Activated naive CD8-positive, alpha-beta T cell (primary cell): ENCODE results near the gene MAST4.
"Not testable (repeated sequence)": the region's sequence is repeated elsewhere in the genome, so short reads cannot be mapped to it uniquely, and the experiment has no call there.

Experiments
- H3K27ac Mint-ChIP-seq: one replicate; pipeline ENCODE4 v1.8.0; 2021; ENCODE audit warnings: mixed read lengths
- H3K27me3 Mint-ChIP-seq: one replicate; pipeline ENCODE4 v1.8.0; 2021; ENCODE audit warnings: mixed read lengths
- H3K36me3 Mint-ChIP-seq: one replicate; pipeline ENCODE4 v1.8.0; 2021; ENCODE audit warnings: mixed read lengths
- H3K4me1 Mint-ChIP-seq: one replicate; pipeline ENCODE4 v1.8.0; 2021; ENCODE audit warnings: low read depth, mixed read lengths
- H3K4me3 Mint-ChIP-seq: one replicate; pipeline ENCODE4 v1.8.0; 2021; ENCODE audit warnings: mild to moderate bottlenecking, mixed read lengths
- H3K9me3 Mint-ChIP-seq: one replicate; pipeline ENCODE4 v1.8.0; 2021; ENCODE audit warnings: low read depth, mixed read lengths

The MAST4 gene

DNA sequence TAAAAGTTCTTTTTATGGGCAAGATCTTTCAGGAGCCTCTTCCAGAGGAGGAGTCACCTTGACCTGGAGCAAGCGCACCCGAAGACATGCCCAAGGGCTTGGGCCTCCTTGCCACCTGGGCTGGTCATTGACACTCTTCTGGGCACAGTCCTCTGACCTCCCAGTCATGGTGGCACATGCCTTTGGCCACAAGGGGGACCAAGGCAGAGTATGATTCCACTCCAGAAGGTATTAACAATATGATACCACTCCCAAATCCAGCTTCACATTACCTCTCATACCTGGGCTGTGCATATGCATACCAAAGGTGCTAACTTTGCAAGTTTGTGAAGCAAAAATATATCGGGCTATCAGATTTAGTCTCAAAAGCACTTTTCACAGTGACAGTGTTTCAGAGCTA is 84.6 kb downstream of the MAST4 start:
- Mint-ChIP-seq H3K4me3 (no peak overlapping the region), H3K9me3 (no peaks in the 10 kb centered on the region), H3K4me1 (no peaks in the 10 kb centered on the region), H3K27me3 (no peaks in the 10 kb centered on the region), H3K36me3 (no peaks in the 10 kb centered on the region), H3K27ac (no peak overlapping the region)

DNA sequence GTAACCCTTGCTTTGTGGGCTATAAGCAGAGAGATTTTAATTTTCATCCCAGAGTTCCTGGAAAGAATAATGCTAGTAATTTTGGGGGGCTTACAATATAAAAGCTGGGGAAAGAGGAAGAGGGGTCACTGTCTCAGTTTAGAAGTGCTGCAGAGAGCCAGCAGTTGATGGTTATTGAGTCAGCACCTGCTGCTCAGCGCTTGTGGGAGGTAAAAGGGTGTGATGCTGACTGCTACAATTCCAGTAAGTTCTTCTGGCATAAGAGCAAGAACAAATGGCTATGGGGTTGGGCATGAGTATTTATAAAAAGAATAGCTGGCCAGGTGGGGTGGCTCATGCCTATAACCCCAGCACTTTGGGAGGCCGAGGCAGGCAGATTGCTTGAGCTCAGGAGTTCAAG is 88.5 kb downstream of the MAST4 start:
- H3K4me3 Mint-ChIP-seq: no peak overlapping the region
- no peaks in the 10 kb centered on the region for H3K9me3 Mint-ChIP-seq
- no peak overlapping the region for H3K27ac Mint-ChIP-seq
- no peaks in the 10 kb centered on the region for H3K27me3 Mint-ChIP-seq
- no peaks in the 10 kb centered on the region for H3K4me1 Mint-ChIP-seq
- no peaks in the 10 kb centered on the region for H3K36me3 Mint-ChIP-seq

GRCh38 chr5:66689522-66690220 is 93.5 kb downstream of the MAST4 start:
- Mint-ChIP-seq H3K4me1 (no peaks in the 10 kb centered on the region), H3K9me3 (no peaks in the 10 kb centered on the region), H3K36me3 (no peaks in the 10 kb centered on the region), H3K27ac (no peak overlapping the region), H3K27me3 (no peaks in the 10 kb centered on the region), H3K4me3 (no peak overlapping the region)

DNA sequence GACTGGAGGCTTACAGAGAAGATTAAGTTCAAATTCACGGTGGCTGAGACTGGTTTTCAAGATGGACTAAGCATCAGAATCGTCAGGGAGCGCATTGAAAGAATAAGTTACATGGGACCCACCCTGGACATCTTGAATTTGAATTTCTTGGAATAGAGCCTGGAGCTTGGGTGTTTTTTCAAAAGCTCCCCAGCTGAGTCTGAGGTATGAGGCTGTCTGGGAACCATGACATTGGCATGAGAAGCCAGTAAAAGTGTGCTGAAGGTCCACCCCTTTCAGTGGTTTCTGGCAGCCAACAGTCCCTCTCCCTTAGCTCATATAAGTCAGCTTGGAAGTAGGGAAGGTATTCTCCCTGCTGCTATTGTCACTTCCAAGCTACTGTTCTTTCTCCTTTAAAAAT is 97.8 kb downstream of the MAST4 start:
- Mint-ChIP-seq H3K27me3 (peaks cover 3% of the 10 kb centered on the region), H3K4me1 (no peaks in the 10 kb centered on the region), H3K4me3 (no peak overlapping the region), H3K27ac (no peak overlapping the region), H3K9me3 (no peaks in the 10 kb centered on the region), H3K36me3 (no peaks in the 10 kb centered on the region)

GRCh38 chr5:66695840-66696239 is 99.6 kb downstream of the MAST4 start:
- H3K27ac Mint-ChIP-seq, H3K36me3 Mint-ChIP-seq, H3K27me3 Mint-ChIP-seq, H3K4me3 Mint-ChIP-seq, H3K9me3 Mint-ChIP-seq, H3K4me1 Mint-ChIP-seq: not testable (repeated sequence)

DNA sequence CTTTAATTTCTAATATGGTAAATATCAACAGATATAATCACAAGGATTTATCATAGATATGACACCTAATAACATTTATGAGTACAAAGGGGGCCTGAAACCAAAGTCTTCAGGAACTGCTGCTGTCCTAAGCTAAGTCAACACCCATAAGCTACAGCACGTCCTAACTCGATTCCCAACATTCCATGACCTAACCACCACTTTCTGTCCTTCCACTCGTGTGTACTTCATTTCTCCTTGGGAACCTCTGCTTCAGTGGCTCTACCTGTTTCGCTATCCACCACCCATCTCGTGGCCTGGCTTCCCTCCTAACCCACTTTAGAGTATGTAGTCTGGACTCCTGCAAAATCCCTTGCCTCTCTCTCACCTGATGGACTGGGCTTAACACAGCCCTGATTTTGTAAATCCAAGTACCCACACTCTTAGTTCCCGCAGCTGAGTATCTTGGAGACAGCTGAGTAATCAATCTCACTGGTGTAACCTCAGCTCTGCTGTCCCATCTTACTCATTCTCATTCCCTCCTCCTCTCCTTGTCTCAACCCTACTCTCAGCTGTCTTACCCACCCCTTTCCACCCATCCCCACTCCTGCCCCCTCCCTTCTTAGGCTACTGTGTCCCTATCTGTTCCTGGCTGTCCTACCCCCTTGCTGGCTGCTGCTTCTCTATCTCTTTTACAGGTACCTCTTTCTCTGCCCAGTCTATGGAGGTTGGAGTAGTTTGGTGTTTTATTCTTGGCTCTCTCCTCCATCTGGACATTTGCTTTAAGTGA is 101.8 kb downstream of the MAST4 start:
- Mint-ChIP-seq H3K27me3 (peaks cover 3% of the 10 kb centered on the region), H3K36me3 (no peaks in the 10 kb centered on the region), H3K4me3 (no peak overlapping the region), H3K4me1 (no peaks in the 10 kb centered on the region), H3K27ac (no peak overlapping the region), H3K9me3 (no peaks in the 10 kb centered on the region)

GRCh38 chr5:66701244-66701643 is 105.1 kb downstream of the MAST4 start:
- H3K27ac Mint-ChIP-seq: no peak overlapping the region
- H3K4me3 Mint-ChIP-seq: no peak overlapping the region
- H3K27me3 Mint-ChIP-seq: peaks cover 5% of the 10 kb centered on the region
- no peaks in the 10 kb centered on the region for H3K4me1 Mint-ChIP-seq
- H3K36me3 Mint-ChIP-seq: no peaks in the 10 kb centered on the region
- H3K9me3 Mint-ChIP-seq: no peaks in the 10 kb centered on the region

GRCh38 chr5:66702426-66702825 is 106.2 kb downstream of the MAST4 start:
- no peak overlapping the region for H3K4me3 Mint-ChIP-seq
- no peak overlapping the region for H3K27ac Mint-ChIP-seq
- no peaks in the 10 kb centered on the region for H3K4me1 Mint-ChIP-seq
- no peaks in the 10 kb centered on the region for H3K9me3 Mint-ChIP-seq
- H3K27me3 Mint-ChIP-seq: peaks cover 3% of the 10 kb centered on the region
- no peaks in the 10 kb centered on the region for H3K36me3 Mint-ChIP-seq

DNA sequence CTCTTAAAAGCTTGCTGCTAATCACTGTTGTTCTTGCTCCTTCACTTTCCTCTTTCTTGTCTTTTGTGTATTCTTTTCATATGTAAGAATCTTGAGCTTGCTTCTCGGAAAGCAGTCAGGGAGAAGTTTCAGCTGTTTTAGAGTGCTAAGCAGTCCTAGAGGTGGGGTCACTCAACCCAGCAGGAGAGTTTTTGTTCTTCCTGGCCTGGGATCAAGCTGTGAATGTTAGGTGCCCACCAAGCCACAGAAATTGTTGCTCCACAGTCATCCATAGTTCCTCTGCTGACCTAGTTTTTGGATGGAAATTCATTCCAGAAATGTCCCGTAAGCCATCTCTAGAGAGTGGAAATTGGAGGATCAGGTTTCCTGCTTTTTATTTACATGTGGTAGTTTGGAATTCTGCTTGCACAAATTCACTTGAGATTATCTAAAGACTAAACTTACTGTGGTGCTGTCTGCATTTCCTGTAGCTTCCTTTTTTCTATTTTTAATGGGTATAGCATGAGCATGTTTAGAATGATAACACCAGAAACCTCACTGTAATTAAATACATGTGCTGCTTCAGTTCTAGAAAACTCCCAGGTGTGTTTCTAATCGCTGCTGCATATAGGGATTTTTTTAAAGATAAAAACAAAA is 108.7 kb downstream of the MAST4 start:
- no peaks in the 10 kb centered on the region for H3K4me1 Mint-ChIP-seq
- H3K4me3 Mint-ChIP-seq: no peak overlapping the region
- peaks cover 3% of the 10 kb centered on the region for H3K27me3 Mint-ChIP-seq
- no peaks in the 10 kb centered on the region for H3K36me3 Mint-ChIP-seq
- no peak overlapping the region for H3K27ac Mint-ChIP-seq
- H3K9me3 Mint-ChIP-seq: no peaks in the 10 kb centered on the region

DNA sequence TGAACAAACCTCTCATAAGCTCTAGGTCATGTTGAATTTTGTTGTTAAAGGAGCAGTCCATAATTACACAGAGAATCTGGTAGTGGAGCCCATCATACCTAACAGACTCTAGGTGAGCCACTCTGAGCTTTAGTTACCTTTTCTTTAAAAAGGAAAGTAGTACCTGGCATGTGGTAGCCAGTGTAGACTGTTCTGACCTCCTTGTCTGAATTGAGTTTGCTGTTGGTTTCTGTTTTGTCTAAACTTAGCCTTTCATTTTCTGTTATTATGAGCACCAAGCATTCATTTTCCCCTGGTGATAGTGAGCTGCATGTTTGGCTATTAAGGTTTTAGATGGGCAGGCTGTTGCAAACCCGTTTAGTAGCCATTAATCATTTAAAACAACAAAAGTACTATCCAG is 112.2 kb downstream of the MAST4 start:
- no peaks in the 10 kb centered on the region for H3K4me1 Mint-ChIP-seq
- no peak overlapping the region for H3K4me3 Mint-ChIP-seq
- H3K9me3 Mint-ChIP-seq: peaks cover 10% of the 10 kb centered on the region
- no peak overlapping the region for H3K27ac Mint-ChIP-seq
- peaks cover 2% of the 10 kb centered on the region for H3K36me3 Mint-ChIP-seq
- peaks cover 6% of the 10 kb centered on the region for H3K27me3 Mint-ChIP-seq

- Mint-ChIP-seq H3K4me3 (no peak overlapping the region), H3K36me3 (peaks cover 2% of the 10 kb centered on the region), H3K27me3 (peaks cover 3% of the 10 kb centered on the region), H3K27ac (no peak overlapping the region), H3K4me1 (no peaks in the 10 kb centered on the region), H3K9me3 (peaks cover 10% of the 10 kb centered on the region)
Measured at GRCh38 chr5:66710557-66711088, 114.4 kb downstream of the MAST4 start.

DNA sequence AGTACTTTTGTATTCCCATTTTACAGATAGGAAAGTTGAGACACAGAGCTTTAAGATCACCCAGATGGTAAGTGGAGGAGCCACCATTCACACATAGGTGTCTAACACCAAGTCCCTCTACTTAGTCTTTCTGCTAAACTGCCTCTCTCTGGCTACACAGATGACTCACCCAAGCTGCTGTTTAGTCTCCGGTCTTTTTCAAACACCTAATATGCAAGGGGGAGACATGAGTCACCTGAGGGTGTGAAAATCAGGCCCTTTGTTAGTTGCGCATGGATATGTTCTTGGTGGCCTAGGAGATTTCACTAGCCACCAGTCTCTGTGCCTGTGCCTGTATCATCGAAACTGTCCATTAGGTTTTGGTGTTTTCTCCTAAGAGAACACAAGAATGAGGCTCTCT is 117.8 kb downstream of the MAST4 start:
- Mint-ChIP-seq H3K4me3 (no peak overlapping the region), H3K36me3 (peaks cover 2% of the 10 kb centered on the region), H3K9me3 (peaks cover 10% of the 10 kb centered on the region), H3K27me3 (peaks cover 3% of the 10 kb centered on the region), H3K27ac (no peak overlapping the region), H3K4me1 (no peaks in the 10 kb centered on the region)

DNA sequence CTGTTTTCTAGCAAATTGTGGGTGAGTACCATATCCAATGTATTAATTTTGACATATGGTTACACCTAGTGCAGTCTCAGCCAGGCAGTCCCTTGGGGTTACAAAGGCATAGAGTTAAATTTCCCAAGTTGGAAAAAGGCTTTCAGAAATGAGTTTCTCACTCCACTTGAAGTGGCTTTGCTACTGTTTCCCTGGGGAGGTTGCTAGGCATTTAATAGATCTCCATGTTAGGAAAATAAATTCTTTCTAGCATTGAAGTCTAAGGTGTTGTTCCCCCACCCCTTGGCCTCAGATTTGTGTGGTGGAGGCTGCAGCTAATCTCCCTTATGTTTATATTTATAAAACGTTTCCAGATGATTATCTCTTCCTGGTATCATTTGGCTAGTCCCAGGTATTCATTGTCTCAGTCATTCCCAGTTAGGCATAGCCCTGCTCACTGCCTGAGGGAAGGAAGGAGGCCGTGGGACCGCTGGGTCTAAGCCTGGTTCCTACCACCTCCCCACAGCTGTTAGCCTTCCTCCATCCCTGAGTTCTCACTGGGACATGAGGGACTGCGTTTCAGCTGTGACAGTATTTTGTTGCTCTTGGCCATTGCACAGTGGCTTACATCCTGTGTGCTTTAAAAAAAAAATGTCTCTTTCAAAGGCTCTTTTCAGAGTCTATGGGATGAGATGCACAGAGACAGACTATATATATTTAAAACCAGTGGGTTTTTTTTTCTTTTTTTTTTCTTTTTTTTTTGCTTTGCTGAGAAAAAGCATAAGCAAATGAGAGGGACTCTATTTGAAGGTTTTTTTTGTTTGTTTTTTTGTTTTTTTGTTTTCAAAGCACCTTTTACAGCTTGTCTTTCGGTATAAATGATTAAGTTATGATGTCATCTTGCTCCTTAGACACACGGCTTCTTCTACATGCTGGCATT is 121.5 kb downstream of the MAST4 start:
- Mint-ChIP-seq H3K36me3 (no peaks in the 10 kb centered on the region), H3K27ac (no peak overlapping the region), H3K4me1 (no peaks in the 10 kb centered on the region), H3K4me3 (no peak overlapping the region), H3K27me3 (peaks cover 5% of the 10 kb centered on the region), H3K9me3 (peaks cover 4% of the 10 kb centered on the region)

- no peak overlapping the region for H3K27ac Mint-ChIP-seq
- no peak overlapping the region for H3K4me3 Mint-ChIP-seq
- H3K4me1 Mint-ChIP-seq: no peaks in the 10 kb centered on the region
- no peaks in the 10 kb centered on the region for H3K9me3 Mint-ChIP-seq
- H3K36me3 Mint-ChIP-seq: no peaks in the 10 kb centered on the region
- peaks cover 5% of the 10 kb centered on the region for H3K27me3 Mint-ChIP-seq
Measured at GRCh38 chr5:66718374-66719002, 122.3 kb downstream of the MAST4 start.
